Endothelial cell of hepatic sinusoid (primary cell): Measurements from ENCODE around the gene GALNT12.

Source experiments
- in situ Hi-C: cut with HindIII; loops from 2 replicates; pipeline ENCODE4 v1.10.0; 2017; ENCODE audit warnings: low sequenced_read_pairs

Gene GALNT12

GRCh38 chr9:98781588-98782383, 25.7 kb upstream of the GALNT12 start:
- in situ Hi-C loops = no loop called here

- in situ Hi-C loops = no loop called here
These were observed 23.8 kb upstream of the GALNT12 start for GRCh38 chr9:98783518-98784226.

DNA sequence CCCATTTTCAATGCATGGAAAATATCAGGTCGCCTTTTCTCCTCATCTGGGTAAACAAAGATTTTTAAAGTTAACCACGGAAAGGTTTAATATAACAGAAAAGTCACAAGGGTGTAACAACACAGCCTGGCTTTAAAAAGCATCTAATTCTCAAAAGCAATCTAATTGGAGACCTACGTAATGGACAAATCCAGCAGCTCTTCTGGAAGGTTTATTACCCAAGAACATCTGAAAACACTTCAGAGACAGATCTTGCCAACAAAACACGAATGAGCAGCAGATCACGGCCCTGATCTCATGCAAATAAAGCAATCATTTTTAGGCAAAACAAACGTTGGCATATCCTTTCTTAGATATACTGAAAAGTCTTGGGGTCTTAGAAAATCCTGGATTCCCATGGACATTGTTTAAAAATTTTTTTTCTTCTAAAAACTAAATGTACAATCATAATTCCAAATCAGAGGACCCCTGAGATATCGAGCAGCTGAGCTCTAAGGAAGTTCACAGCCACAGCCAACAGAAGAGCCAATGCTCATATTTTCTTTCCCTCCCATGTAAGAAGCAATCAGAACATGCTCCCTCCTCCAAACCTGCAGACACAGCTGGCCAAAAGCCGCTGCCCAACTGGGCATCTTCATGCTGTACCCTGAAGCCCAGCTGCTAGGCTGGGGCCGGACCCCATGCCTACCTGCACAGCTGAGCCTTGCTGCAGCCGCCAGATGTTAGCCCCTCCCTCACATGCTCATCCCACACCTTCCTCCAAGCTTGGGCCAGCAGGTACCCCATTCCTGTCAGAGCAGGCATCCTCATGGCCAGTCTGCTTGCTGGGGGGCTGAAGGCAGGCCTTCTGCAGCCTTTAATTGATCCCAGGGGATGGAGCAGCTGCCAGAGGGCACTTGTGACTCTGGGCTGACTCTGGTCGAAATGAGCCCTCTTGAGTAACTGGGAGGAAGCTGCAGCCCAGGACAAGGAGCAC, 22.4 kb upstream of the GALNT12 start:
- in situ Hi-C loops = no loop called here

DNA sequence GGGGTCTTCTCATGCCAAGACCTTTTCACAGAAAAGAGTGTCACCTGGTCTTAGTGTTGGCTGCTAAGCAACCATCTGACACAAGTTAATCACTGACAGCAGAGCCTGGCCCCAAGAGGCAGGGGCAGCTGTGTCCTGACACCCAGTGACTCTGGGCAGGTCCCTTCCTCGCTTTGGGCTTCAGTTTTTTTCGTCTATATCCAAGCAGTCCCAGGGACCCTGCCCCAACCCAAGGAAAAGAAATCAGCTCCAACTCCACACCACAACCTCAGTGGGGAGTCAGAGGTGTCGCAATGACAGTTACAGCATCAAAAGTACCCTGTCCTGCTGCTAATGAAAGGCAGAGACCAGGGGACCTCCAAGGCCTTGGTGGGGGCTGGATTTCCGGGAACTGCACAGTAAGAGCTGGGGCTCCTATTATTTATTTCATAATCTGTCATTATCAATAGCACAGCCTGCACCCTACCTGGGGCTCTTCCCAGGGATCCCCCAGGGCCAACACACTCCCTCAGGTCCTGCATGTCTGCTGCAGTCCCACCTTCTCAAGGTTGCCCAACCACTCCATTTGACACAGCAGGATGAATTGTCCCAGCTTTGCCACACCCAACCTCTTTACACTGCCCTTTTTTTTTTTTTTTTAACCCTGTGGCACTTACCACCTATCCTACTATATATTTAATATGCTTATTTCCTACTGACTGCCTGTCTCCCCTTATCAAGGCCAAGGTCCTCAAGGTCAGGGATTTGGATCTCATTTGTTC, 20.5 kb upstream of the GALNT12 start:
- in situ Hi-C loops = no loop called here

GRCh38 chr9:98787766-98788335, 19.6 kb upstream of the GALNT12 start:
- in situ Hi-C loops = no loop called here

DNA sequence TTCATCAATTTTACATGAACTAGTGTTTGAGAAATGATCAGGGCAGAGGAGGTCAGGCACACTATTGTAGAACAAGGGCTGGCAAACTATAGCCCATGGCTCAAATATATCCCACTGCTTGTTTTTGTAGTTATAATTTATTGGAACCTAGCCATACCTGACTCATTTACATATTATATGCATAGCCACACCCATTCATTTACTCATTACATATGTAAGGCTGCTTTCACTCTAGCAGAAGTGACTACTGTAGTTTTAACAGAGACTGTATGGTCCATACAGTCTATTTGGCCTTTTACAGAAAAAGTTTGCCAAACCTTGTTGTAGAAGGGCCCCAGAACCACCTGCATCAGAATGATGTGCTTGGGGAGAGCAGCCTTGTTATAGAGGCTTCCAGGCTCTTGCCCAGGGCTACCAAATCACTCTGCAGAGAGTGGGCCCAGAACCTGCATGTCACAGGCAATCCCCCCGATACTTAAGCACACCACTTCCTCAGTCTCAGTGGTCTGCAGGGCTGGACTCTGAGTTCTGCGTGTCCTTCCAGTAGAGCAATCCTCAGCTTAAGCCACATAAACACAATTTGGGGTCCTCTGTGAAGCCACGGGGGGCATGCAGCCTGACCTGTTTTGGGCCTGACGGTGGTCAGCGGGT, 17.9 kb upstream of the GALNT12 start:
- in situ Hi-C loops = no loop called here

DNA sequence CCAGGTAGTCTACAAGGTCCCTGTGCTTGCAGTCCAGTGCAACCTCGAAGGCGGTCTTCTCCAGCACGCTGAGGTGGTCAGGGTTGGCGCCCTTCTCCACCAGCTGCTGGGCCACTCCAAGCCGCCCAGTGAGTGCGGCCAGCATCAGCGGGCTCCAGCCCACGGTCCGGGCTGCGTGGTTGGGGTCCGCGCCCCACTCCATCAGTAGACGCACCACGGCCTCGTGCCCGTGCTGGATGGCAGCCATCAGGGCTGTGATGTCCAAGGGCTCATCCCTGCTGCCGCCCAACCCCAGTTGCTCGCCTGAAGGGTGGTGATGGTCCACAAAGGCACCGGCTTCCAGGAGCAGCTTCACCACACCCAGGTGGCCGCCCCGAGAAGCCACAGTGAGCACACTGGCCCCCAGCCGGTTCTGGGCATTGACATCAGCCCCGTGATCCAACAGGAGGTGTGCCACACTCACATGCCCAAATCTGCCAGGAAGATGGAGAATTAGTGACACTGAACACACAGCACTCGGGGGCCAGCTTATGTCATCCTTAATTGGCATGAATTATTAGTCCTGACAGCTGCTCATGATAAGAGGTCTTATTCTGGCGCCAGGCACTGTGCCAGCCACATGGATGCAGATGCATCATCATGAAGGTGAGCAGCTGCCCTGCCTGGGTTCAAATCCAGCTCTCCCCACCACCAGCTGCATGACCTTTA, 17.2 kb upstream of the GALNT12 start:
- in situ Hi-C loops = no loop called here

- in situ Hi-C loops = no loop called here
These were observed 16.4 kb upstream of the GALNT12 start for GRCh38 chr9:98790842-98791607.

GRCh38 chr9:98791608-98792490, 15.6 kb upstream of the GALNT12 start:
- in situ Hi-C loops = no loop called here

DNA sequence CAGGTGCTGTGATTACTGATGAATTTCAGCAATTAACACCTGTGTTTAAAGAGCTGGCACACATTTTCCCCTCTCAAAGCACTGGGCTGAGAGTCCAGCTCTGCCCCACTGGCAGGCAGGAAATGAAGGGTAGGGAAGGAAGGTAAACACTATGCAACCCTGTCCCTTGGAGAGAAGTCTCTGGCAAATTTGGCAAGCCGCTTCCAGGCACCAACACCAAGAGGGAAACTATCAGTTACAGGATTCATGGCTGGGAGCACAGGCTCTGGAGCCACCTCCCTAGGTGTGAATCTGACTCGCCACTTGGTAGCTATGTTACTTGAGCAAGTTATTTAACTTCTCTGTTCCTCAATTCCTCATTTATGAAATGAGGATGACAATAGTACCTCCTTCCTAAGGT, 14.4 kb upstream of the GALNT12 start:
- in situ Hi-C loops = no loop called here

GRCh38 chr9:98794802-98795201, 12.7 kb upstream of the GALNT12 start:
- in situ Hi-C loops = no loop called here

- in situ Hi-C loops = no loop called here
These were observed 12.0 kb upstream of the GALNT12 start for GRCh38 chr9:98795295-98795955.

DNA sequence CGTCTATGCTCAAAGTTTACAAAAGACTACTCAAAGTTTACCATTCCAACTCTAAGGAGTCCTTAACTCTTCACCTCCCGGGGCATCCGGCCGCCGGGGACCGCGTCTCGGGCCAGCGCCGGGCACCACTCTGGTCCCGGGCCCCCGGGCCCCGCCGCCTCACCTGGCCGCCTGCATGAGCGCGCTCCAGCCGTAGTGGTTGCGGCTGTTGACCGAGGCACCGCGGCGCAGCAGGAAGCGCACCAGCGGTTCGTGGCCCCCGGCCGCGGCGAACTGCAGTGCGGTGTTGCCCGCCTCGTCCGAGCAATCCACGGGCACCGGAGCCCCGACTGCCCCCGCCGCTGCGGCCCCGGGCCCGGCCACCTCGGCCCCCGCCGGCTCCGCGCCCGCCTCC, 11.5 kb upstream of the GALNT12 start:
- in situ Hi-C loops = no loop called here

DNA sequence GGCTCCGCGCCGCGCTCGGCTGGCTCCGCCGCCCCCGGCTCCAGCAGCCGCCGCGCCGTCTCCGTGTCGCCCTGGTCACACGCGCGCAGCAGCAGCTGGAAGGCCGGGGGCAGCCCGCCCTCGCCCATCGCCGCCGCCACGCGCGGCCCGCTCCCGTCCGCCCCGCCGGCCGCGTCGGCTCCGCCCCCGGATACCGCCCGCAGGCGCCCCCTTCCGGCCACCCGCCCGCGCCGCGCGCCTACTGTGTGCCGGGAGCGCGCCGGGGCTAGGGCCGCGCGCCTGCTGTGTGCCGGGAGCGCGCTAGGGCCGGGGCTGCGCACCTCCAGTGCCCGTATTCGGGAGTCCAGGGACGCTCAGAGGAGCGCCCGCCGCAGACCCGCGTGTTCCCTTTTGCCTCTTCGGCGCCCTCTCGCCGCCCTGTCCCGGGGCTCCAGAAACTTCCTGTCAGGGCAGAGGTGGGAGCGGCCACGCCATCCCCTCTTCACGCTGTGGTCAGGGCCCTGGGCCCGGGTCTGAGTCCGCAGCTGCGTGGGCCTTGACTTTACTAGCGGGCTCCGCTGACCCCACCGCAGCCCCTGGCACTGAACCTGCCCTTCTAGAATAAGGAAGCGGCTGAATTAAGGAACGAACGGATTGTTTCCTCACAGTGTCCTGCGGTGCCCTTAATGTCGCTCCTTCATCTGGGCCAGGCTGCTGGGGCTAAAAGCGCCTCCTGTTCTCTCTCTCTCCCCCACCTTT, 10.9 kb upstream of the GALNT12 start, which contains the start of gene ANKS6:
ANKS6 (minus strand) TSS at position 192 of the 738 bp plus-strand sequence; CDS start at position 128, 64 bp downstream.
- in situ Hi-C loops = no loop called here

DNA sequence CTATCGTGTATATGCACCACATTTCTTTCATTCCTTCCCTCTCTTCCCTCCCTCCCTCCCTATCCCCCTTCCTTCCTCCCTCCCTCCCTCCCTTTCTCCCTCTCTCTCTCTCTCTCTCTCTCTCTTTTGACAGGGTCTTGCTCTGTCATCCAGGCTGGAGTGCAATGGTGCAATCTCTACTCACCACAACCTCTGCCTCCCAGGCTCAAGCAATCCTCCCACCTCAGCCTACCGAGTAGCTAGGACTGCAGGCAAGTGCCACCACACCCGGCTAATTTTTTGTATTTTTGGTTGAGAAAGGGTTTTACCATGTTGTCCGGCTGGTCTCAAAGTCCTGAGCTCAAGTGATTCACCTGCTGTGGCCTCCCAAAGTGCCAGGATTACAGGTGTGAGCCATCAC, 10.0 kb upstream of the GALNT12 start:
- in situ Hi-C loops = no loop called here

DNA sequence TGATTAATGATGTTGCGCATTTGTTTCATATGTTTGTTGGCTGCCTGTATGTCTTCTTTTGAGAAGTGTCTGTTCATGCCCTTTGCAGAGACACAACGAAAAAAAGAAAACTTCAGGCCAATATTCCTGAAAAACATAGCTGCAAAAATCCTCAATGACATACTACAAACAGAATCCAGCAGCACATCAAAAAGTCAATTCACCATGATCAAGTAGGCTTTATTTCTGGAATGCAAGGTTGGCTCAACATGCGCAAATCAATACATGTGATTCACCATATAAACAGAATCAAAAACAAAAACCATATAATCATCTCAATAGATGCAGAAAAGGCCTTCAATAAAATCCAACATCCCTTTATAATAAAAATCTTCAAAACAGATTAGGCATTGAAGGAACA, 9.2 kb upstream of the GALNT12 start:
- in situ Hi-C loops = no loop called here
